Gastroesophageal sphincter (tissue), 3 donors: ENCODE results near the gene GRM8.

ENCODE experiments used
- EP300 ChIP-seq: sonication (generic); formaldehyde crosslinking; IDR thresholded peaks from one replicate; pipeline ENCODE4 v1.6.1; 2017; ENCODE audit warnings: antibody characterized with exemption, mild to moderate bottlenecking
- POLR2A ChIP-seq, 2 donors: fragments of 450-650 bp; IDR thresholded peaks; one replicate each; pipeline ENCODE4 v1.6.1; 2017; ENCODE audit warnings: antibody characterized with exemption in 2 of 2, mild to moderate bottlenecking in 2 of 2, moderate library complexity in 1 of 2
- POLR2AphosphoS5 ChIP-seq: sonication (generic); formaldehyde crosslinking; IDR thresholded peaks from one replicate; pipeline ENCODE4 v1.6.1; 2017; ENCODE audit warnings: antibody characterized with exemption
- TF ChIP-seq, protein P1 (sequence below), 4 experiments: fragments of 200-600 bp in 2 of 4; fragments of 450-650 bp in 2 of 4; sonication (generic) in 1 of 4; IDR thresholded peaks; one replicate each; pipeline ENCODE4 v1.5.1; 2017 to 2019; ENCODE audit warnings: antibody characterized with exemption in 4 of 4, mild to moderate bottlenecking in 2 of 4, moderate library complexity in 2 of 4

DNA sequence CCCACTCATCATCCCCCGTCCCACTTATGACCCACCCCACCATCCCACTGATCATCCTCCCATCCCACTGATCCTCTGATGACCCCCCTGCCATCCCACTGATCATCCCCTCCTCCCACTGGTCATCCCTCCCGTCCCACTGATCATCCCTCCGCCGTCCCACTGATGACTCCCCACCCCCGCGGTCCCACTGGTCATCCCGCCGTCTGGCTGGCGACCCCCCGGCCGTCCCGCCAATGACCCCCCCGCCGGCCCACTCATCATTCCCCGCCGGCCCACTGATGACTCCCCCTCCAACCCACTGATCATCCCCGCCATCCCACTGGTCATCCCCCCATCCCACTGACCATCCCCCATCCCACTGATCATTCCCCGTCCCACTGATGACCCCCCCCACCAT is 161.1 kb downstream of the GRM8 start:
- TF ChIP-seq, protein P1, sequence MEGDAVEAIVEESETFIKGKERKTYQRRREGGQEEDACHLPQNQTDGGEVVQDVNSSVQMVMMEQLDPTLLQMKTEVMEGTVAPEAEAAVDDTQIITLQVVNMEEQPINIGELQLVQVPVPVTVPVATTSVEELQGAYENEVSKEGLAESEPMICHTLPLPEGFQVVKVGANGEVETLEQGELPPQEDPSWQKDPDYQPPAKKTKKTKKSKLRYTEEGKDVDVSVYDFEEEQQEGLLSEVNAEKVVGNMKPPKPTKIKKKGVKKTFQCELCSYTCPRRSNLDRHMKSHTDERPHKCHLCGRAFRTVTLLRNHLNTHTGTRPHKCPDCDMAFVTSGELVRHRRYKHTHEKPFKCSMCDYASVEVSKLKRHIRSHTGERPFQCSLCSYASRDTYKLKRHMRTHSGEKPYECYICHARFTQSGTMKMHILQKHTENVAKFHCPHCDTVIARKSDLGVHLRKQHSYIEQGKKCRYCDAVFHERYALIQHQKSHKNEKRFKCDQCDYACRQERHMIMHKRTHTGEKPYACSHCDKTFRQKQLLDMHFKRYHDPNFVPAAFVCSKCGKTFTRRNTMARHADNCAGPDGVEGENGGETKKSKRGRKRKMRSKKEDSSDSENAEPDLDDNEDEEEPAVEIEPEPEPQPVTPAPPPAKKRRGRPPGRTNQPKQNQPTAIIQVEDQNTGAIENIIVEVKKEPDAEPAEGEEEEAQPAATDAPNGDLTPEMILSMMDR (IDR thresholded peaks at IDR 0.05): no peak
- TF ChIP-seq POLR2A (IDR thresholded peaks at IDR 0.05): no peak
- no peak for TF ChIP-seq EP300
- TF ChIP-seq POLR2AphosphoS5: no peak
